ENCODE measurements around the gene CABP2.

CABP2 gene

GRCh38 chr11:67544616-67545242, 21.5 kb upstream of the CABP2 start:
- H3K27ac ChIP-seq, result no peak overlapping the region
- no peak for TF ChIP-seq ZFX (IDR thresholded peaks at IDR 0.05; ENCODE audit: borderline replicate concordance)
- no peak for TF ChIP-seq CTCF (IDR thresholded peaks at IDR 0.05)

GRCh38 chr11:67543585-67543984, 20.3 kb upstream of the CABP2 start:
- TF ChIP-seq CTCF (IDR thresholded peaks at IDR 0.05), result no peak
- no peak for TF ChIP-seq ZFX (IDR thresholded peaks at IDR 0.05; ENCODE audit: borderline replicate concordance)
- no peak overlapping the region for H3K27ac ChIP-seq

- no peak for TF ChIP-seq CTCF (IDR thresholded peaks at IDR 0.05)
- no peak for TF ChIP-seq ZFX (IDR thresholded peaks at IDR 0.05; ENCODE audit: borderline replicate concordance)
- H3K27ac ChIP-seq, result no peak overlapping the region
Observed at GRCh38 chr11:67542971-67543370, 19.7 kb upstream of the CABP2 start.

GRCh38 chr11:67542169-67542568, 18.9 kb upstream of the CABP2 start:
- no peak for TF ChIP-seq ZFX (IDR thresholded peaks at IDR 0.05; ENCODE audit: borderline replicate concordance)
- no peak for TF ChIP-seq CTCF (IDR thresholded peaks at IDR 0.05)
- H3K27ac ChIP-seq, result no peak overlapping the region

- no peak overlapping the region for H3K27ac ChIP-seq
- no peak for TF ChIP-seq CTCF (IDR thresholded peaks at IDR 0.05)
- TF ChIP-seq ZFX (IDR thresholded peaks at IDR 0.05; ENCODE audit: borderline replicate concordance), result no peak
Observed at GRCh38 chr11:67541198-67541597, 18.0 kb upstream of the CABP2 start.

GRCh38 chr11:67539550-67539949, 16.3 kb upstream of the CABP2 start:
- no peak for TF ChIP-seq ZFX (IDR thresholded peaks at IDR 0.05; ENCODE audit: borderline replicate concordance)
- no peak for TF ChIP-seq CTCF (IDR thresholded peaks at IDR 0.05)
- 0 out of 2 replicates have a peak overlapping the region, but pooled peaks have one; percentile 8 for H3K27ac ChIP-seq

GRCh38 chr11:67538823-67539505, 15.7 kb upstream of the CABP2 start:
- 0 out of 2 replicates have a peak overlapping the region, but pooled peaks have one; percentile 8 for H3K27ac ChIP-seq
- TF ChIP-seq CTCF (IDR thresholded peaks at IDR 0.05) (no peak), ZFX (IDR thresholded peaks at IDR 0.05; ENCODE audit: borderline replicate concordance) (no peak)

Data from 22Rv1 (cell line).